NCI-H1694 (cell line): ENCODE measurements around the gene MAGED4.
"Not testable (repeated sequence)": the region's sequence is repeated elsewhere in the genome, so short reads cannot be mapped to it uniquely, and the experiment has no call there.

Experiments
- DNase-seq: peaks from one replicate; lab custom pipeline; 2025; lab: John Stamatoyannopoulos, UW

The MAGED4 gene, protein sequence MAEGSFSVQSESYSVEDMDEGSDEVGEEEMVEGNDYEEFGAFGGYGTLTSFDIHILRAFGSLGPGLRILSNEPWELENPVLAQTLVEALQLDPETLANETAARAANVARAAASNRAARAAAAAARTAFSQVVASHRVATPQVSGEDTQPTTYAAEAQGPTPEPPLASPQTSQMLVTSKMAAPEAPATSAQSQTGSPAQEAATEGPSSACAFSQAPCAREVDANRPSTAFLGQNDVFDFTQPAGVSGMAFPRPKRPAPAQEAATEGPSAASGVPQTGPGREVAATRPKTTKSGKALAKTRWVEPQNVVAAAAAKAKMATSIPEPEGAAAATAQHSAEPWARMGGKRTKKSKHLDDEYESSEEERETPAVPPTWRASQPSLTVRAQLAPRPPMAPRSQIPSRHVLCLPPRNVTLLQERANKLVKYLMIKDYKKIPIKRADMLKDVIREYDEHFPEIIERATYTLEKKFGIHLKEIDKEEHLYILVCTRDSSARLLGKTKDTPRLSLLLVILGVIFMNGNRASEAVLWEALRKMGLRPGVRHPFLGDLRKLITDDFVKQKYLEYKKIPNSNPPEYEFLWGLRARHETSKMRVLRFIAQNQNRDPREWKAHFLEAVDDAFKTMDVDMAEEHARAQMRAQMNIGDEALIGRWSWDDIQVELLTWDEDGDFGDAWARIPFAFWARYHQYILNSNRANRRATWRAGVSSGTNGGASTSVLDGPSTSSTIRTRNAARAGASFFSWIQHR

DNA sequence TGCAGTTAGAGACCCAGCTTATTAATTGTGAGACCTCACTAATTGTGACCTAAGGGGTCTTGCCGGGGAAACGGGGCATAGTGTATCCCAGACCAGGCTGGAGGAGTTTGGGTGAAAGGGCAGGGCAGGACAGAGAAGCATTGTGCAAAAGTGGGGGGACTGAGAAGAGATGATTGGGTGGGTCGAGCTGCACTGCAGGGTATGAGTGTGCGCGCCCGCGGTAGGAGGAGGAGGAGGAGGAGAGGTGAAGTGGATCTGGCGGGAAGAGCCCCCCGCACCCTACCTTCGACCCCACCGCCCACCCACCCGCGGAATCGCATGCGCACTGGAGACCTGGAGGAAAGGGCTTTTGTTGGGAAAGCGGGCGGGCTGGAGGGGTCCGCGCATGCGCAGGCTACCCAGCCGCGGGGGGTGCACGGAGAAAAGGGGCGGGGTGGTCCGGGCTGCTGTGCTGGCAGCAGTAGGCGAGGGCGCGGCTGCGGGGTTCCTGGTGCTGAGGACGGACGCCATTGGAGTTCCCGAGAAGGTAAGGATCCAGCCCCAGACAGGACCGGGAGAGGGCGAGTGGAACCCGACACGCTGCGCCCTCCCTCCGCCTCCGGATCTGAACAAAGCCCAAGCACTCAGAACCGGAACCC is at the start of gene MAGED4:
MAGED4 (plus strand) TSS at position 449 of the 638 bp plus-strand sequence. CDS start 1,035 bp downstream, outside the sequence.
- not testable (repeated sequence) for DNase-seq

DNA sequence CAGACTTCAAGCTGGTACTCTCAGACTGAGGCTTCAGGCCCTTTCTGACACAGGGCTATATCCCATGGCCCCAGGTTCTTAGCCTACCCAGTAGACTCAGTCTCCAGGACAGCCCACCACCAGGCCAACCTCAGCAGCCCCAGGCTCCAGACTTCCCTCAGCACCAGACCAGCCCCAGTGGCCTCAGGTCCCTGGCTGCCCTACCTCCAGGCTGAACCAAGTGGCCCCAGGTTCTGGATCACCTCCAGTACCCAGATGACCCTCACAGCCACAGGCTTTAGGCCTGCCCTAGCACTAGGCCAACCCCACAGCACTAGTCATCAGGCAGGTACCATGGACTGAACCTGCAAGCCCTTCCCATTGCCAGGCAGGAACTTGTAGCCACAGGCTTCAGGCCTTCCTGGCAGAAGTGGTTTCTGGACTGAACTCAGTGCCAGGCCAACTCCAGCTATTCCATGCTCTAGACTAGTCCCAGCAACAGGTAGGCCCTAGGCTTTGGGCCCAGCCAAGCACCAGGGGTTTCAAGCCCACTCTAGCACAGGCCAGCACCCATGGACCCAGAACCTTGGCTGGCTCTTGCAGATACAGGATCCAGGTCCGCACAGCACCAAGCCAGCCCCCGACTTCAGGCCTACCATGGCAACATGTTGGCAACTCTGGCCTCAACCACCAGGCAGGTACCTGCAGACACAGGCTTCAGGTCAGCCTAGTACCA is 45.7 kb upstream of the MAGED4 start:
- no peak for DNase-seq

DNA sequence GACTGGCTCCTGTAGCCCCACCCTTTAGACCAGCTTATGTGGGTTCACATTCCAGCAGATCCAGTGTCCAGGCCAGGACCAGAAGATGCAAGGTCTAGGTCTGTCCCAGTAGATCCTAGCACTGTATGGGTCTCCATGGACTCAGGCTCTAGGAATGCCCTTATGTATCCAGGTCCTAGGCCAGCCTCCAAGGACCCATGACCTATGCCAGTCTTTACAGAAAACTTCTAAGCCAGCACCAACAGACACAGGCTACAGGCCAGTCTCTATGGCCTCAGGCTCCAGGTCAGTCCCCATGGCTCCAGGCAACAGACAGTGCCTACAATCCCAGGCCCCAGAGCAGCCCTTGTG is 45.2 kb upstream of the MAGED4 start:
- no peak for DNase-seq

DNA sequence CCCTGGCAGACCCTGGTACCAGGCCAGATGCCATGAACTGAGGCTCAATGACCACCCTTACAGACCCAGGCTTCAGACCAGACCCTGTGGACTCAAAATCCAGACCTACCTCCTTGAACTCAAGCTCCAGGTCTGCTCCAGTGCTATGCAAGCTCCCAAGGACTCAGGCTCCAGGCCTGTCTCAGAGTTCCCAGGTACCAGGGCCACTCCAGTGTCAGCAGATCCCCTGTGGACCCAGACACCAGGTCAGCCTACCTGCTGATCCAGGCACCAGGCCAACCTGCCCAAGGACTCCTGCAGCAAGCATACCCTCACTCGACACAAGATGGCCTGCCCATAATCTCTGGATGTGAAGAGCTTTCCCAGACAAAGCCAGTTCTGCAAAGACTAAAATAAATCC is 44.7 kb upstream of the MAGED4 start:
- no peak for DNase-seq

DNA sequence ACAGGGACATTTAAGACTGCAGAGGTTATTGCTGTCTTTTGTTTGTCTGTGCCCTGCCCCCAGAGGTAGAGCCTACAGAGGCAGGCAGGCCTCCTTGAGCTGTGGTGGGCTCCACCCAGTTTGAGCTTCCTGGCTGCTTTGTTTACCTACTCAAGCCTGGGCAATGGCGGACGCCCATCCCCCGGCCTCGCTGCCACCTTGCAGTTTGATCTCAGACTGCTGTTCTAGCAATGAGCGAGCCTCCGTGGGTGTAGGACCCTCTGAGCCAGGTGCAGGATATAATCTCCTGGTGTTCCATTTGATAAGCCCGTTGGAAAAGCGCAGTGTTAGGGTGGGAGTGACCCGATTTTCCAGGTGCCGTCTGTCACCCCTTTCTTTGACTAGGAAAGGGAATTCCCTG is 34.0 kb upstream of the MAGED4 start:
- DNase-seq: not testable (repeated sequence)

DNA sequence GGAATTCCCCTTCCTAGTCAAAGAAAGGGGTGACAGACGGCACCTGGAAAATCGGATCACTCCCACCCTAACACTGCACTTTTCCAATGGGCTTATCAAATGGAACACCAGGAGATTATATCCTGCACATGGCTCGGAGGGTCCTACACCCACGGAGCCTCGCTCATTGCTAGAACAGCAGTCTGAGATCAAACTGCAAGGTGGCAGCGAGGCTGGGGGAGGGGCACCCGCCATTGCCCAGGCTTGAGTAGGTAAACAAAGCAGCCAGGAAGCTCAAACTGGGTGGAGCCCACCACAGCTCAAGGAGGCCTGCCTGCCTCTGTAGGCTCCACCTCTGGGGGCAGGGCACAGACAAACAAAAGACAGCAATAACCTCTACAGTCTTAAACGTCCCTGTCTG is 24.5 kb upstream of the MAGED4 start:
- DNase-seq: not testable (repeated sequence)

DNA sequence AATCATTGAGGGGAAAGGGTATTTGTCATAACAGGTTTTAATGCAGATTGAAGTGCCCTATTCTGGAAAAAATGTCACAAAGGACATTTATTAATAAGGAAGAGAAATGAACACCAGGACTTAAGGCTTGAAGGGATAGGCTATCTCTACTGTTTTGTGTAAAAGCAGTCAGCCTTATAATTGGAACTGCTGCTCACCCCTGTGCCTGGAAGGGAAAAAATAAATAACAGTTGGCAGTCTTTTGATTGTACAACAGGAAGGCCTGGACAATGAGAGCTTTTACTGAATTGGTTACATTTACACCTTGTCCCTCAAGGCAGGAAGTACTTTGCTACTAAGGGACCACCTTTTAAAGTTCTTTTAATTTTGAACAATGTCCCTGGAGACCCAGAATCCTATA is 17.8 kb upstream of the MAGED4 start:
- DNase-seq: no peak

DNA sequence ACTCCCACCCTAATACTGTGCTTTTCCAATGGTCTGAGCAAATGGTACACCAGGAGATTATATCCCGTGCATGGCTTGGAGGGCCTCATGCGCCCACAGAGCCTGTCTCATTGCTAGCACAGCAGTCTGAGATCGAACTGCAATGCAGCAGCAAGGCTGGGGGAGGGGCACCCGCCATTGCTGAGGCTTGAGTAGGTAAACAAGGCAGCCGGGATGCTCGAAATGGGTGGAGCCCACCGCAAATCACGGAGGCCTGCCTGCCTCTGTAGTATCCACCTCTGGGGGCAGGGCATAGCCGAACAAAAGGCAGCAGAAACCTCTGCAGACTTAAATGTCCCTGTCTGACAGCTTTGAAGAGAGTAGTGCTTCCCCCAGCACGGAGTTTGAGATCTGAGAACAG is 13.6 kb upstream of the MAGED4 start:
- DNase-seq: not testable (repeated sequence)

DNA sequence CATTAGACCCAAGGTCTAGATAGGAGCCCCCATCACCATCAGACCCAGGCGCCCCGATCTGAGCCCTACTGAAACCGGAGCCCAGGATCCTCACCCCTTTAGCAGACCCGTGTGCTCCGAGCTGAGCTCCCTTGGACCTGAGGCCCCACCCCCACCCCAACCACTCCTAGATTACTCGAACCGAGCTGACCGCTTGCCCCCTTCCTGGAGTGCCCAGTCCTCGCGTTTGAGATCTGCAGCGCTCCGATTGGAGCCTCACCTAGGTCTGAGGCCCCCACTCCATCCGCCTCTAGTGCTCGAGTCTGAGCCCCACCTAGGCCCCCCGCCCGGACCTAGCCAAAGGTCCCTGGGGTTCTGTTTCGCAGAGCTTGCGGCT is 378 bp downstream of the MAGED4 start:
- DNase-seq: not testable (repeated sequence)

DNA sequence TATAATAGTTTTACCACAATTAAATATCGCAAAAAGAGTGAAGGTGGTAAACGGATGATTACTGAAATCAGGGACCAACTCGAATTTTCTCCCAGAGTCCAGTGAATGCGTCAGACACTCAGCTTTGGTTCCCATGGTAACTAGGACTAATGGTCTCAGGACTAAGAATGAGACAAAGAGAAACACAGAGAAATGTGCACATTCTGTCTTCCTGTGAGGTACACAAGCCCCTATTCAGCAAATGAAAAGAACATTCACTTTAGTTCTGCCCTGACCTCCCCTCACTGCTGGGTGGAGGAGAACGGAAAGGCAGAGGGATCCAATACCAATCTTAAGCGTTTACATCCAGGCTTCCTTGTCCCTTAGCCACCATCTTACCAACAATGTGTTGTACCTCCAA is 26.7 kb downstream of the MAGED4 start:
- DNase-seq: not testable (repeated sequence)

DNA sequence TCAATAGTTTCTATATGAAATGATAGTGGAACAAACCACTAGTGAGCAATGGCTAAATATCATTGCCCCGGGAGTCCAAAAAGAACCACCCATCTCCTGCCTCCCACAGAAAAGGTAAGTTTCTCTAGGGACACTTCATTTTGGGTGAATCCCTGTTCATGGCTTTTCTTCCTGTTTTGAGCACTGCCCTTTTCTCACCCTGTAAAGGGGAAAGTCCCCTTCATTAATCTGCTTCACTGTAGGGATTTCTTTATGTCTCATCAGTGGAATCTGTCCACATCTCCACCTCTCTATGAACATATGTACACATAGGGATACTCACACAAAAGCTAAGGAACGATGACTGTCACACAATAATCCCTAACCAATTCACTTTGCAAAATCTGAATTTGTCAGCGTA is 28.6 kb downstream of the MAGED4 start:
- no peak for DNase-seq

DNA sequence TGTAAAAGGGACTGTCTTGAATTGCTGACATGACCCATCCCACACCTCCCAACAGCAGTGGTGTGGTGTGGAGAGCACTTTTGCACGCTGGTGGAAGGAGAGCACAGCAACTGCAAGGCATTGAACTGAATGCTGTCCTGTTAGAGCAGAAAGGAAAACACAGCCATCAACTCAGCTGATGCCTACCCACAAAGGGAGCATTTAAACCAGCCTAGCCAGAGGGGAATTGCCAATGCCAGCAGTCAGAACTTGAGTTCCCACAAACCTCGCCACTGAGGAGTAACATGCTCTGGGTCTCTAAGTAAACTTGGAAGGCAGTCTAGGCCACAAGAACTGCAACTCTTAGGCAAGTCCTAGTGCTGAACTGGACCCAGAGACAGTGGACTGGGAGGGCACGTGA is 31.9 kb downstream of the MAGED4 start:
- no peak for DNase-seq

DNA sequence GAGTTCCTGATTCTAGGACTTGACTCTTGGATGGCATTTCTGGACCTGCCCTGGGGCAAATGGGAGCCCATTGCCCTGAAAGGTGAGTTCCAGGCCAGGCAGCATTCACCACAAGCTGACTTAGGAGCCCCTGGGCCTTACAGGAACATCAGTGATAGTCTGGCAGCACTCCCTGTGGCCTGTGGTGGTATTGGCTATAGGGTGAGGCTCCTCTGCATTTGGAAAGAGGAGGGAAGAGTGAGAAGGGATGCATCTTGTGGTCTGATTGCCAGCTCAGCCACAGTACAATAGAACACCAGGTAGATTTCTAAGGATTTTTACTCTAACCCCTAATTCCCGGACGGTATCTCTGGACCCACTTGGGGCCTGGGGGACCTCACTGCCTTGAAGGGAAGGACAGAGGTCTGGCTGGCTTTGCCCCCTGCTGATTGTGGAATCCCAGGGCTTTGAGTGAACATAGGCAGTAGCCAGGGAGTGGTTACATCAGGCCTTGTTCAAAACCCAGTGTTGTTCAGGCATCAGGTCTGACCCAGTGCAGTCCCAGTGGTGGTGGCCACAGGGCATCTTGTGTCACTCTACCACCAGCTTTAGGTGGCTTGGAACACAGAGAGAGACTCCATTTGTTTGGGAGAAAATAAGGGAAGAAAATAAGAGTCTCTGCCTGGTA is 32.9 kb downstream of the MAGED4 start:
- DNase-seq: no peak

DNA sequence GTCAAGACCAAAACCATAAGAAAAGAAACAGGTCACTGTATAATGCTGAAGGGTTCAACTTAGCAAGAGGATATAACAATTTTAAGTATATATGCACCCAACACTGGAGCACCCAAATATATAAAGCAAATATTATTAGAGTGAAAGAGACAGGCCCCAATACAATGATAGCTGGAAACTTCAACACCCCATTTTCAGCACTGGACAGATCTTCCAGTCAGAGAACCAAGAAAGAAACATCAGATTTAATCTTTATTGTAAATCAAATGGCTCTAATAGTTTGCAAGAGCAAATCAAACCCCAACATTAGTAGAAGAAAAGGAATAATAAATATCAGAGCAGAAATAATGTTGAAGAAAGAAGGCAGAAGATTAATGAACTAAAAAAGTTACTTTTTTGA is 36.2 kb downstream of the MAGED4 start:
- no peak for DNase-seq
